CD4-positive, alpha-beta T cell treated with Interleukin-12 subunit alpha and Interleukin-12 subunit beta, for 1 hour (primary cell): ENCODE data around the gene PDLIM7.

Experiments
- DNase-seq: peaks from one replicate; pipeline ENCODE4 v3.0.0-alpha.2; 2020

The PDLIM7 gene

DNA sequence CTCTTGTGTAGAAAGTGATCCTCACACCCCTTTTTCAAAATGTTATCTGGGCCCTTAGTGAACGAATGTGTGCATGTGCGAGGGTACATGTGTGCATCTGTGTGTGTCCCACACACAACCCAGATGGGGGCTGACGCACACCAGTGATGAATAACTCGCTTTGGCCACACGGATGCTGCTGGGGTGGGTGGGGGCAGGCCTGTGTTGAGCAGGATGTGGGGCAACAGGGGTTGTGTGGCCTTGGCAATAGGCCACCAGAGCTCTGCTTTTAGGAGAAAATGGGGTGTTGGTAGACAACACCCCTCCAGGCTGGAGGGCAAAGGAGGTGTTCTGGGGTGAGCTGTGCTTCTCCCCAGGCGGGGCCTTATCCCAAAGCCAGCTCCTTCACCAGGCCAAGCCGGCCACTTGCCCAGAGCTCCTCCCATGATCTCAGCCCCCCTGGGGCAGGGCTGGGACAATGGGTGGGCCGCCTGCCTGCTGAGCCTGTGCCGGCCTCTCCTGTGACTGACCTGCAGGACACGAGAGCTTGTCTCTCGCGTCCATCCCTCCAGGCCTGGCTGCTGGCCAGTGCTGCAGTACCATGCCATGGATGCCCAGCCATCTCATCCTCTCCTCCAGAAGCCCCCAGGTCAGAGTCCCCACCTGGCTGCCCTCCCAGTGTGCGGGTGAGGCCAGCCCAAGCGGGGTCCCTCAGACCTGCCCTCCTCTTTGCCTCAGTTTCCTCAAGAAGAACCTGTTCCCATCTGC, 25.6 kb downstream of the PDLIM7 start:
- no peak for DNase-seq

GRCh38 chr5:177470759-177471536, 26.5 kb downstream of the PDLIM7 start:
- no peak for DNase-seq

DNA sequence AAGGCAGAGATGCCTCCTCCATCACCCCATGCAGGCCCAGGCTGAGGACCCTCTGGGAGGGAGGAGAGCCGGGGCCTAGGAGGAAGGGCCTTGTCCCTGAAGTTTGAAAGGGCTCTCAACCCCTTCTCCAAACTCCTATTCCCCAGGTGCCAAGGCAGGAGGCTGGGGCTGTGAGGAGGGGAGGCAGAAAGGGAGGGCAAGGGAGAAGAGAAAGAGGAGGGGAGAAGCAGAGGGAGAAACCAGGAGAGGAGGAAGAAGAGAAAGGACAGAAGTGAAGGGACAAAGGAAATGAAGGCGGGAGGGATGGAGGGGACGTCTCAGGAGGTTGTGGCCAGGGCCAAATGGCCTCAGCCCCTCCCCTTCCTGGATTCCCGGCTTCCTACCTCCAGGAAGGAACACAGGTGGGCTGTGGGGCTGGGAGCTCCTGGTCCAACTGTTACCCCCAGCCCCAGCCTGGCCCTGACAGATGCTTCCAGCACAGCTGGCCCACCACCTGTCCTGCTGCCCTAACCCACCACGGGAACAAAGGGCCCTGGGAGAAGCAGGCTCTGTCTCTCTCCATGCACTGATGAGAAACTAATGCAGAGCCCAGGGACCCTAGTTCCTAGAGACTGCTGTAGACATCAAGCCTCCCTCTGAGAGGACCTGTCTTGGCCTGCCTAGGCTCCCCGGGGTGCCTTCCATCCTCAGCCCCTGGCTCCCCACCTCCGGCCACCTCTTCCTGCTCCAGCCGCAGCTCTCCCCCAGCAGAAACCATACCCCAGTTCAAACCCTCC, 27.5 kb downstream of the PDLIM7 start:
- no peak for DNase-seq

- DNase-seq: no peak
These were observed 28.4 kb downstream of the PDLIM7 start for GRCh38 chr5:177468685-177469628.

GRCh38 chr5:177468329-177468684, 29.1 kb downstream of the PDLIM7 start:
- no peak for DNase-seq

- DNase-seq: no peak
These were observed 30.0 kb downstream of the PDLIM7 start for GRCh38 chr5:177467436-177467835.

- no peak for DNase-seq
These were observed 30.5 kb downstream of the PDLIM7 start for GRCh38 chr5:177466861-177467260.

DNA sequence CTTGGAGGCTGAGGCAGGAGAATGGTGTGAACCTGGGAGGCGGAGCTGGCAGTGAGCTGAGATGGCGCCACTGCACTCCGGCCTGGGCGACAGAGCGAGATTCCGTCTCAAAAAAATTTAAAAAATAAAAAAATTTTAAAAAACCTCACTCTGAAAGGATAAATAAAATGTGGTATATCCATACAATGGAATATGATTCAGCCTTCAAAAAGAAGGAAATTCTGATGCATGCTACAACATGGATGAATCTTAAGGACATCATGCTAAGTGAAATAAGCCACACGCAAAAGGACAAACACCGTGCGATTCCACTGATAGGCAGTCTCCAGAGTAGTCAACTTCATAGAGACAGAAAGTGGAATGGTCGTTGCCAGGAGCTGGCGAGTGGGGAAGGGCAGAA, 32.4 kb downstream of the PDLIM7 start:
- DNase-seq: no peak

GRCh38 chr5:177462021-177462670, 35.3 kb downstream of the PDLIM7 start:
- DNase-seq: no peak

GRCh38 chr5:177459819-177460628, 37.4 kb downstream of the PDLIM7 start:
- no peak for DNase-seq

GRCh38 chr5:177459357-177459756, 38.0 kb downstream of the PDLIM7 start:
- no peak for DNase-seq

DNA sequence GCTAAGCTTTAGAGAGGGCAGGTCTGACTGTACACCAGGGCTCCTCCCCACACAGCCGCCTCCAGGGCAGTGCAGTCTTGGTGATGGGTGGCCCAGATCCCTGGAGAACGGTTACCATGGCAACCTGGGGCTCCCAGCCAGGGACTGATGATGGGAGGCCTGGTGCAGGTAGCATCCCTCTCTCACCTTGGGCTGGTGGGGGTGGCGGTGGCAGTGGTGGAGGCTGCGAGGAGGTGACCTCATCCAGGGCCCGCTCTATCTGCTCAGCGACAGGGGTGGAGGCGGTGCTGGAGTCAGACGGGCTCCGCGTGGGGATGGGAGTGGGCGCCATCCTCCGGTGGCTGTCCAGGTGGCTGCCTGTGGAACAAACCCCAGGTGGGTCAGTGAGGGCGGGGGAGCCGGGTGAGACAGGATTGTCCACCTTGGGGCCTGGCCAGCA, 38.5 kb downstream of the PDLIM7 start:
- DNase-seq: no peak

GRCh38 chr5:177457852-177458681, 39.3 kb downstream of the PDLIM7 start:
- DNase-seq: no peak

DNA sequence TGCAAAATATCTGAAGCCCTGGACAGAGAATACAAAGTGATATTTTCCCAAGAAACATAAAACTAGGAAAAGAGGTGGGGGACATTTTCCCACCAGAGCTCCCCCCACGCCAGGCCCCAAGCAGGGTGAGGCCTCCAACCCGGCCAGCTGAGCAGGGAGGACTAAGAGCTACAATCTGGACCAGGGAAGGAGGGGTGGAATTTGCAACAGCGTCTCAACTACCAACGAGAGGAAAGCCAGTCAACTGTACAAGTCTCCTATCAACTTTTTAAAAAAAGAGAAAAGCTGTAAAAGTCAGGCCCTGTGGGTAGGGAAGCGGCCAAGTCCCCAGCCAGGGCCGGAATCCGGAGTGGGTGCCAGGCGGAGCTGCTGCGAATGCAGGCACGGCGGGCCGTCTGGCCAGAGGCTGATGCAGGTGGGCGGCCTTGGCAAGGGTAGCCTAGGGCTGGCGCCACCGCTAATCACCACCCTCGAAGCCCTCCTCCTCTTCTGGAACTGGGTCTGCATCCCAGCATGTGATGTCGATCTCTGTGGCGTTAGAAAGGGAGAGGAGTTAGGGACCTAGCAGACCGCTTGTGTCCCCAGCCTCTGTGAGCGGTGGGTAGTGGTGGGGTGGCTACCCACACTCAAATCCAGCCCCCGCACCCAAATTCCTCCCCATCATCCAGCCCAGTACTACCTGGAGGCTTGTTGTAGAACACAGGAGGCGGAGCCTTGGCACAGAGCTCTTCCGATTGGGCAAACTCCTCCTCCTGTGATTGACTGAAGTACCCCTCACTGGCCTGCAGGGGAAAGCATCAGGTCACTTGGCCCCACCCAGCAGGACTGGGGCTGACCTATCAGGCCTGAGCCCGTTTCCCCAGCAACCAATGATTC, 40.2 kb downstream of the PDLIM7 start:
- DNase-seq: peak; percentile 79

DNA sequence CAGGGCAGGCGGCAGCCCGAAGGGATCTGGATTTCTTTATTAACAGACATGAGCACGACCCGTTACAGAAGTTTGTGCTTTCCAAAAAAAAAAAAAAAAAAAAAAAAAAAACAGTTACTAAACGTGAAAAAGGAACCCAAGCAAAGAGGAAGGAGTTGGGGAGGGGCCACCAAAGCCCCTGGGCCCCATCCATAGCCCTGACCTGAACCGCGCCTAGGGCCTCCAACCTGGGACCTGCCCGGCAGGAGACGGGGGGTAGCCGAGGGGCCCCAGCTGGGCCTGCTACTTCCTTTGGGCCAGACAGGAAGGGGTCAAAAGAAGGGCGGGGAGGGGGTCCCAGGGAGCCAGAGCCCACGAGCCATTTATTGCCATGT, 40.8 kb downstream of the PDLIM7 start:
- DNase-seq: no peak

- DNase-seq: peak; percentile 93
These were observed 41.5 kb downstream of the PDLIM7 start for GRCh38 chr5:177455661-177456590.

- DNase-seq: peak; percentile 93
These were observed 42.3 kb downstream of the PDLIM7 start for GRCh38 chr5:177455036-177455660.
